Stimulated activated CD8-positive, alpha-beta memory T cell treated with anti-CD3 and anti-CD28 coated beads, Interleukin-4, amount 100 ng/mL, for 24 hours (primary cell): ENCODE data around the gene KLHL5.
"Not testable (repeated sequence)": the region's sequence is repeated elsewhere in the genome, so short reads cannot be mapped to it uniquely, and the experiment has no call there.

Source experiments
- DNase-seq: peaks from one replicate; pipeline ENCODE4 v3.0.0-alpha.2; 2020; ENCODE audit warnings: low read depth

KLHL5 gene

GRCh38 chr4:39103291-39103690 lies 41.3 kb downstream of the KLHL5 start:
- no peak for DNase-seq

DNA sequence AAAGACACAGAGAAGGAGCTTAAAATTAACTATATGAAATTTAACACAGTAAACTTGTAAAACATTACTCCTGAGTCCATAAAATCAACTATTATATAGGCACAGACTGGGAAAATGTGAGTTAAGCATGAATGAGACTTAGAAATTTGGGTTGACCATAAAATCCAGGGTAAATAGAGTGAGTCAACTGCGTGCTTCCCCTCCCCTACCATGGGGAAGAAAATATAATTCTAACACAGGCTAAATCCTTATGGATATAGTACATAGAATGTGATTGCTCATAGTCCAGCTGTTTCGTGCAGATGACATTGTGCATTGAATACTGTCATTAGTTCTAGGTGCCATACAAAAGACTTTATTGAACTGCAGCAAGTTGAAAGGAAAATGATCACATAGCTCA lies 42.2 kb downstream of the KLHL5 start:
- no peak for DNase-seq

DNA sequence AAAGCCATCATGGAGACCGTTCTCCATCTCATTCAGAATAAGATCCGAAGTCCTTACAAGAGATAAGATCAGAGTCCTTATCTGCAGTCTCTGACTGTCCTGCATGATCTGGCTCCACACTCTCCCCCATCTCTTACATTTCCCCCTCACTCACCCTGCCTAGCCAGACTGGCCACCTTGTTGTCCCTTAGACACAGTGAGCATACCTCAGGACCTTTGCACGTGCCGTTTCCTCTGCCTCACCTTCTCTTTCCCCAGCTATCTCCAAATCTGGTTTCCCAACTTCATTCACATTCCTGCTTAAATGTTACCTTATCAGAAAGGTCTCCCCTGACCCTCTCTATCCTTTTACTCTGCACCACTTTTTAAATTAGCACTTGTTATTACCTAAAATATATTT lies 44.0 kb downstream of the KLHL5 start:
- DNase-seq, result no peak

DNA sequence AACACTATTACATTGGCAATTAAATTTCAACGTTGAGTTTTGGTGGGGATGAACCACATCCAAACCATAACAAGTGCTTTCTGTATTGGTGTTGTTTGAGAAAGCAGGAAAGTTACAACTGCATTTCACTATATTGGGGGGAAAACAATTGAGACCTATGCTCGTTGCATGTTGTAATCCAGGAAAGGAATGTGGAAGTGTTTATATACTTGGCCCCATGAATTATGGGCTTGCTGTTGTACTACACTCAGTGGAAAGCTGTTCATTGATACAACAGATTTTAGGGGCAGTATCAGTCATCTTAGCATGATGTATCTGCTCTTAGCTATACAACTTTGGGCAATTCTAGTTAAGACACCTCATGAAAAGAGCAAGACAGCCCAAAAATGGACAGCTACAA lies 52.4 kb downstream of the KLHL5 start:
- no peak for DNase-seq

DNA sequence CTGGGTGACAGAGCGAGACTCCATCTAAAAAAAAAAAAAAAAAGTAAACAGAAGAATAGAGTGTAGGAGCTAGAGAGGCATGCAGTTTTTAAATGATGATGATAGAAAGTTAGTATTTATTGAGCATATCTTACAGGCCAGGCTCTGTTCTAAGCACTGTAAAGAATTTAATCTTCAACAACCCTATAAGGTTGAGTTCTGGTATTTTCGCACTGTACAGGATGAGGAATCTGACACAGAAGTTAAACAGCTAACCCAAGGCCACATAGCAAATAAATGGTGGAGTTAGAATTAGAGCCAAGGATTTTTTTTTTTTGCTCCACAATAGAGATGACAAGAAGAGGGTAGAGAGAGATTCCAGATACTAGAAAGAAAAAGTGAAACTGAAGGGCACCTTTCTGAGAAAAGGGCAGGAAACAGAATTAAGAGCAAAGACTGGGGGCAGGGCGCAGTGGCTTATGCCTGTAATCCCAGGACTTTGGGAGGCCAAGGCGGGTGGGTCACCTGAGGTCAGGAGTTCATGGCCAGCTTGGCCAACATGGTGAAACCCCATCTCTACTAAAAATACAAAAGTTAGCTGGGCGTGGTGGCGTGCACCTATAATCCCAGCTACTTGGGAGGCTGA lies 56.1 kb downstream of the KLHL5 start:
- no peak for DNase-seq

DNA sequence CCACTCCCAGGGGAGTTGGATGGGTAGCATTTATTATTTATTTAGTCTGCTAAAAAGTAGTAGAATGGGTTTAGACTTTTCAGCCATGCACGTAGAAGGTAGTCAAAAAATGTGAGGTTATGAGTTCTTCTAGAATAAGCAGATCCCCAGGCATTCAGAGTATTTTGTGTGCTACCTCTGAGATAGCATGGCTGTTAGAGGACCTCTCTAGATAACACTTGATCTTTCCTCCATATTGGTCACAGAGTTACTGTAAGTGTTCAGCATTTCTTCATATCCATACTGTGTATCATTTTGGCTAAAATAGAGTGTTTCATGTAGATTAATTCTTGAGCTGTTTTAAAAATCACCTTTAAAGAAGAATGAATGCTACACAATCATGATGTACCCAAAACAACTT lies 58.4 kb downstream of the KLHL5 start:
- DNase-seq, result no peak

- DNase-seq, result no peak
Measured at GRCh38 chr4:39124885-39125599, 63.0 kb downstream of the KLHL5 start.

- no peak for DNase-seq
Measured at GRCh38 chr4:39125600-39125985, 63.6 kb downstream of the KLHL5 start.

- no peak for DNase-seq
Measured at GRCh38 chr4:39126256-39127095, 64.4 kb downstream of the KLHL5 start.

DNA sequence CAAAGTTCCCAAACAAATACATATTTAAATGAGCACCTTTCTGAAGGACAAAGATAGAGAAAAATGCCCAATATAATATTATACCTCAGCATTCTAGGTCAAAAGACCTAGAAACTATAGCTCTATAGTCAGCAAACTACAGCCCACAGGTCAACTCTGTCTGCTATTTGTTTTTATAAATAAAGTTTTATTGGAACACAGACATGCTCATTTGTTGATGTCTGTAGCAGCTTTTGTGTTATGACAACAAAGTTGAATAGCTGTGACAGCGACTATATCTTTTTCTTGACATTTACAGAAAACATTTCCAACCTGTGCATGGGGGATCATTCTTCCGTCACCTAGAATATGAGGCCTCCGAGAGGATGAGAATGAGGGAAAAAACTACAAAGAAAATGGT lies 71.6 kb downstream of the KLHL5 start:
- no peak for DNase-seq

GRCh38 chr4:39134683-39135306 lies 72.8 kb downstream of the KLHL5 start:
- DNase-seq, result no peak

DNA sequence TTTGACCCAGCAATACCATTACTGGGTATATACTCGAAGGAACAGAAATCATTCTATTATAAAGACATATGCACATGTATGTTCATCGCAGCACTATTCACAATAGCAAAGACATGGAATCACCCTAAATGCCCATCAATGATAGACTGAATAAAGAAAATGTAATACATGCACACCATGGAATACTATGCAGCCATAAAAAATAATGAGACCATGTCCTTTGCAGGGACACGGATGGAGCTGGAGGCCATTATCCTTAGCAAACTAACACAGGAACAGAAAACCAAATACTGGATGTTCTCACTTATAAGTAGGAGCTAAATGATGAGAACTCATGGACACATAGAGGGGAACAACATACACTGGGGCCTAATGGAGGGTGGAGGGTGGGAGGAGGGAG lies 76.2 kb downstream of the KLHL5 start:
- not testable (repeated sequence) for DNase-seq

- no peak for DNase-seq
Measured at GRCh38 chr4:39146211-39146610, 84.2 kb downstream of the KLHL5 start.

DNA sequence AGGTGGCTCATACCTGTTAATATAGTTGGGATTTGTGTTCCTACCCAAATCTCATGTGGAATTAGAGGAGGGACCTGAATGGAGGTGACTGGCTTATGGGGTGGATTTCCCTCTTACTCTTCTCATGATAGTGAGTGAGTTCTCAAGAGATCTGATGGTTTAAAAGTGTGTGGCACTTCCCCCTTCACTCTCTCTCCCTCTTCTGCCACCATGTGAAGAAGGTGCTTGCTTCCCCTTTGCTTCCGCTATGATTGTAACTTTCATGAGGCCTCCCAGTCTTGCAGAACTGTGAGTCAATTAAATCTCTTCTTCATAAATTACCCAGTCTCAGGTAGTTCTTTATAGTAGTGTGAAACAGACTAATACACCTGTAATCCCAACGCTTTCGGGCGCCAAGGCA lies 92.0 kb downstream of the KLHL5 start:
- DNase-seq, result no peak

GRCh38 chr4:39157520-39157919 lies 95.5 kb downstream of the KLHL5 start:
- DNase-seq, result no peak

GRCh38 chr4:39166177-39166576 lies 104.1 kb downstream of the KLHL5 start:
- no peak for DNase-seq

- DNase-seq, result no peak
Measured at GRCh38 chr4:39166669-39167068, 104.6 kb downstream of the KLHL5 start.

- no peak for DNase-seq
Measured at GRCh38 chr4:39169426-39169825, 107.4 kb downstream of the KLHL5 start.

DNA sequence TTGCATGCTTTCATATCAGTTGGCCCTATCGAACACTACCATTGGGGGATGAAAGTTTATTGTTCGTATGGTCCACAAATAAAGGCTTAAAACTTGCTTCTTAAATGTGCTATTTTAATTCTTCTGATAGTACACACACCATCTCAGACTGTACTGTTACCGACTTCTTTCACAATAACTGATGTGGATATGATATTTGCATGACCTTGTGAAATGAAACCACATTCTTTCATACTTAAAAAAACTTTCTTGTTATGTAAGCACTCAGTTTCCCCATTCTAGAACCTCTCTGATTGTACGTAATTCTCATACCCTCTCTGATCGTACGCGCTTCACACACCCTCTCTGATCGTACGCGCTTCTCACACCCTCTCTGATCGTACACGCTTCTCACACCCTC lies 108.3 kb downstream of the KLHL5 start:
- no peak for DNase-seq
